Measurements from ENCODE around the gene ZFYVE28.

DNA sequence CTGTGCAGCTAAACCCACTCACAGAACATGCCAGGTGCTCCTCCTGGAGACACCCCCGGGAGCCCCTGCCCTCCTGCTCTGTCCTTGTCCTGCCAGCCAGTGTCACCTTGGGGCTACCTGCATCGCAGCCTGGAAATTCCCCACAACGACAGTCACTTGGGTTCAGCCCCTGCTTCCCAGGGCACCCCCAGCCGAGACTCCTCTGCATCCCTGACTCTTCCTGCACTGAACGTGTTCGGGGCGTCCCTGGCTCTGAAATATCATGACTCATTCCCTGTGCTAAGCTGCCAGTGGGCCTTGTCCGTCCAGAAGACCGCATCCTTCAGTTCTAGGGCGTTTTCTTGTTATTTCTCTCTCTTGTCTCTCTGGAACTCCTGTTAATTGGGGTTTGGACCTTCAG, 6.1 kb upstream of the ZFYVE28 start:
- TF ChIP-seq POLR2A (IDR thresholded peaks at IDR 0.05), result no peak
- TF ChIP-seq, protein P1, sequence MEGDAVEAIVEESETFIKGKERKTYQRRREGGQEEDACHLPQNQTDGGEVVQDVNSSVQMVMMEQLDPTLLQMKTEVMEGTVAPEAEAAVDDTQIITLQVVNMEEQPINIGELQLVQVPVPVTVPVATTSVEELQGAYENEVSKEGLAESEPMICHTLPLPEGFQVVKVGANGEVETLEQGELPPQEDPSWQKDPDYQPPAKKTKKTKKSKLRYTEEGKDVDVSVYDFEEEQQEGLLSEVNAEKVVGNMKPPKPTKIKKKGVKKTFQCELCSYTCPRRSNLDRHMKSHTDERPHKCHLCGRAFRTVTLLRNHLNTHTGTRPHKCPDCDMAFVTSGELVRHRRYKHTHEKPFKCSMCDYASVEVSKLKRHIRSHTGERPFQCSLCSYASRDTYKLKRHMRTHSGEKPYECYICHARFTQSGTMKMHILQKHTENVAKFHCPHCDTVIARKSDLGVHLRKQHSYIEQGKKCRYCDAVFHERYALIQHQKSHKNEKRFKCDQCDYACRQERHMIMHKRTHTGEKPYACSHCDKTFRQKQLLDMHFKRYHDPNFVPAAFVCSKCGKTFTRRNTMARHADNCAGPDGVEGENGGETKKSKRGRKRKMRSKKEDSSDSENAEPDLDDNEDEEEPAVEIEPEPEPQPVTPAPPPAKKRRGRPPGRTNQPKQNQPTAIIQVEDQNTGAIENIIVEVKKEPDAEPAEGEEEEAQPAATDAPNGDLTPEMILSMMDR (IDR thresholded peaks at IDR 0.05), result no peak
